ENCODE data around the gene LRMDA.

DNA sequence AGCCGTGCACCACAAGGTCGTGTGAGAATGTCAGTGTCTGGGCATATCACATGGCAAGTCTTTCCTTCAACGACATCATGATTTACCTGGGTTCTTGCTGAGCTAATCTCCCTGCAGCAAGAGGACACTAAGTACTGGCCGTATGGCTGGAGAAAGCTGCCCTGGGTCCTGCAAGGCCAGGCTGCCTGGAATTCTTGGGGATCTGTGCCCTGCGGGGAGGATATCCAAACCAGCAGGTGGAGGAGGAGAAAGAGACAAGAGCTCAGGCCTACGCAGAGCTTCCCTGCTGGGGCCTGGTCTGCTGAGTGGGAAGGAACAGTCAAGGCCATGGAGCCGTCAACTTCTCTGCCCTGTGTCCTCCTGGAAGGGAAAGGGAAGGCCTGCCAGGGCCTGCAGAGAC lies 552.6 kb downstream of the LRMDA start:
- TF ChIP-seq ZEB1 (IDR thresholded peaks at IDR 0.05; ENCODE audit: insufficient replicate concordance, low read depth) (no peak), FOXK1 (CRISPR knock-in tag; IDR thresholded peaks at IDR 0.05; ENCODE audit: borderline replicate concordance, low read depth) (no peak), MAFK (conservative IDR thresholded peaks at IDR 0.05 in 1 of 2, IDR thresholded peaks at IDR 0.05 in 1 of 2; ENCODE audit: low read length in 2 of 2) (no peak), KDM1A (CRISPR knock-in tag; IDR thresholded peaks at IDR 0.05) (no peak), ZNF780A (CRISPR knock-in tag; IDR thresholded peaks at IDR 0.05) (no peak), GABPB1 (CRISPR knock-in tag; IDR thresholded peaks at IDR 0.05) (no peak), POLR2AphosphoS2 (IDR thresholded peaks at IDR 0.05; ENCODE audit: low read depth, low read length) (no peak), BRD4 (CRISPR knock-in tag; IDR thresholded peaks at IDR 0.05) (no peak)
- TF ChIP-seq, protein P1, sequence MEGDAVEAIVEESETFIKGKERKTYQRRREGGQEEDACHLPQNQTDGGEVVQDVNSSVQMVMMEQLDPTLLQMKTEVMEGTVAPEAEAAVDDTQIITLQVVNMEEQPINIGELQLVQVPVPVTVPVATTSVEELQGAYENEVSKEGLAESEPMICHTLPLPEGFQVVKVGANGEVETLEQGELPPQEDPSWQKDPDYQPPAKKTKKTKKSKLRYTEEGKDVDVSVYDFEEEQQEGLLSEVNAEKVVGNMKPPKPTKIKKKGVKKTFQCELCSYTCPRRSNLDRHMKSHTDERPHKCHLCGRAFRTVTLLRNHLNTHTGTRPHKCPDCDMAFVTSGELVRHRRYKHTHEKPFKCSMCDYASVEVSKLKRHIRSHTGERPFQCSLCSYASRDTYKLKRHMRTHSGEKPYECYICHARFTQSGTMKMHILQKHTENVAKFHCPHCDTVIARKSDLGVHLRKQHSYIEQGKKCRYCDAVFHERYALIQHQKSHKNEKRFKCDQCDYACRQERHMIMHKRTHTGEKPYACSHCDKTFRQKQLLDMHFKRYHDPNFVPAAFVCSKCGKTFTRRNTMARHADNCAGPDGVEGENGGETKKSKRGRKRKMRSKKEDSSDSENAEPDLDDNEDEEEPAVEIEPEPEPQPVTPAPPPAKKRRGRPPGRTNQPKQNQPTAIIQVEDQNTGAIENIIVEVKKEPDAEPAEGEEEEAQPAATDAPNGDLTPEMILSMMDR (CRISPR knock-in tag; IDR thresholded peaks at IDR 0.05) = no peak
- TF ChIP-seq, protein P2, sequence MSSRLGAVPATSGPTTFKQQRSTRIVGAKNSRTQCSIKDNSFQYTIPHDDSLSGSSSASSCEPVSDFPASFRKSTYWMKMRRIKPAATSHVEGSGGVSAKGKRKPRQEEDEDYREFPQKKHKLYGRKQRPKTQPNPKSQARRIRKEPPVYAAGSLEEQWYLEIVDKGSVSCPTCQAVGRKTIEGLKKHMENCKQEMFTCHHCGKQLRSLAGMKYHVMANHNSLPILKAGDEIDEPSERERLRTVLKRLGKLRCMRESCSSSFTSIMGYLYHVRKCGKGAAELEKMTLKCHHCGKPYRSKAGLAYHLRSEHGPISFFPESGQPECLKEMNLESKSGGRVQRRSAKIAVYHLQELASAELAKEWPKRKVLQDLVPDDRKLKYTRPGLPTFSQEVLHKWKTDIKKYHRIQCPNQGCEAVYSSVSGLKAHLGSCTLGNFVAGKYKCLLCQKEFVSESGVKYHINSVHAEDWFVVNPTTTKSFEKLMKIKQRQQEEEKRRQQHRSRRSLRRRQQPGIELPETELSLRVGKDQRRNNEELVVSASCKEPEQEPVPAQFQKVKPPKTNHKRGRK (CRISPR knock-in tag; IDR thresholded peaks at IDR 0.05) = no peak
- TF ChIP-seq, protein P3, sequence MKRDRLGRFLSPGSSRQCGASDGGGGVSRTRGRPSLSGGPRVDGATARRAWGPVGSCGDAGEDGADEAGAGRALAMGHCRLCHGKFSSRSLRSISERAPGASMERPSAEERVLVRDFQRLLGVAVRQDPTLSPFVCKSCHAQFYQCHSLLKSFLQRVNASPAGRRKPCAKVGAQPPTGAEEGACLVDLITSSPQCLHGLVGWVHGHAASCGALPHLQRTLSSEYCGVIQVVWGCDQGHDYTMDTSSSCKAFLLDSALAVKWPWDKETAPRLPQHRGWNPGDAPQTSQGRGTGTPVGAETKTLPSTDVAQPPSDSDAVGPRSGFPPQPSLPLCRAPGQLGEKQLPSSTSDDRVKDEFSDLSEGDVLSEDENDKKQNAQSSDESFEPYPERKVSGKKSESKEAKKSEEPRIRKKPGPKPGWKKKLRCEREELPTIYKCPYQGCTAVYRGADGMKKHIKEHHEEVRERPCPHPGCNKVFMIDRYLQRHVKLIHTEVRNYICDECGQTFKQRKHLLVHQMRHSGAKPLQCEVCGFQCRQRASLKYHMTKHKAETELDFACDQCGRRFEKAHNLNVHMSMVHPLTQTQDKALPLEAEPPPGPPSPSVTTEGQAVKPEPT (CRISPR knock-in tag; IDR thresholded peaks at IDR 0.05; ENCODE audit: low read depth) = no peak

Data from HepG2 (cell line).